Suprapubic skin (tissue), 3 donors: Measurements from ENCODE around the gene AP2S1.

Experiments
- CTCF ChIP-seq, 2 donors: fragments of 200-600 bp in 1 of 2; fragments of 450-650 bp in 1 of 2; sonication (generic) in 1 of 2; IDR thresholded peaks; one replicate each; pipeline ENCODE4 v1.5.1; 2016 to 2019; ENCODE audit warnings: antibody characterized with exemption in 2 of 2, mild to moderate bottlenecking in 1 of 2, moderate library complexity in 1 of 2
- POLR2AphosphoS5 ChIP-seq, 3 donors: sonication (generic); formaldehyde crosslinking; IDR thresholded peaks; one replicate each; pipeline ENCODE4 v1.6.1; 2017; ENCODE audit warnings: antibody characterized with exemption in 3 of 3

- TF ChIP-seq CTCF (IDR thresholded peaks at IDR 0.05), result no peak
- TF ChIP-seq POLR2AphosphoS5 (IDR thresholded peaks at IDR 0.05), result no peak
These were observed 48.1 kb upstream of the AP2S1 start for GRCh38 chr19:46898731-46899130.
